GM12878 (cell line): ENCODE results near the gene CXCL9. TPM values are rescaled to one million over a fixed set of nuclear protein-coding genes. Genes with fewer than 3 reads are reported as not detected.

Experiments
- ATAC-seq: fragments of 200-7000 bp; cut with Tn5 transposase; 3 replicates; pipeline ENCODE4 v1.9.1; 2020; ENCODE audit warnings: mild to moderate bottlenecking, moderate library complexity
- BruUV-seq: library from RNA; stranded (reverse); fragments of 400-500 nt; replicated peaks from 2 replicates; lab custom pipeline; 2021; lab: Mats Ljungman, UMichigan
- CTCF ChIA-PET: fragments of 300-600 bp; sonication (Branson Sonifier 250); formaldehyde crosslinking; extraction: SDS; loops from one replicate; lab custom pipeline; 2021; ENCODE audit warnings: inconsistent platforms; lab: Yijun Ruan, JAX
- POLR2A ChIA-PET: fragments of 350-600 bp; formaldehyde crosslinking; extraction: SDS; loops from one replicate; lab custom pipeline; 2021; ENCODE audit warnings: inconsistent platforms; lab: Charles Lee
- RAD21 ChIA-PET: fragments of 300-600 bp; sonication (Branson Sonifier 250); formaldehyde crosslinking; loops from one replicate; lab custom pipeline; 2023; ENCODE audit warnings: antibody characterized with exemption; ENCODE audit not compliant: unreplicated experiment; lab: Charles Lee
- SMC1A ChIA-PET: fragments of 300-600 bp; sonication (Branson Sonifier 250); formaldehyde crosslinking; loops from one replicate; lab custom pipeline; 2023; ENCODE audit not compliant: unreplicated experiment, uncharacterized antibody; lab: Charles Lee
- DNase-seq: peaks from one replicate; pipeline ENCODE4 v3.0.0-alpha.2; 2011; ENCODE audit warnings: low read depth, low spot score
- FAIRE-seq: peaks from 3 replicates; lab custom pipeline; 2011; peaks lifted over from hg19 to GRCh38; lab: Jason Lieb, UNC
- H2AFZ ChIP-seq: 2 replicates; pipeline ENCODE4 v1.6.0; 2011; ENCODE audit warnings: low read depth, low read length, control low read depth; ENCODE audit not compliant: control insufficient read depth
- H3K27ac ChIP-seq: 2 replicates; pipeline ENCODE4 v1.5.1; 2011; ENCODE audit warnings: control low read depth; ENCODE audit not compliant: control insufficient read depth, insufficient read depth
- H3K27me3 ChIP-seq, 2 experiments: replicated peaks in 1 of 2; 2 replicates each; pipeline versions ENCODE4 v1.6.0 to v1.6.1; 2011; ENCODE audit warnings: low read length in 1 of 2; ENCODE audit not compliant: control insufficient read depth in 2 of 2, insufficient read depth in 2 of 2
- H3K36me3 ChIP-seq, 2 experiments: 2 replicates each; pipeline ENCODE4 v1.5.1; 2011; ENCODE audit warnings: low read length in 1 of 2; ENCODE audit not compliant: control insufficient read depth in 2 of 2, insufficient read depth in 2 of 2
- H3K4me1 ChIP-seq: 2 replicates; pipeline ENCODE4 v1.6.1; 2011; ENCODE audit warnings: mild to moderate bottlenecking, low read length, moderate library complexity, mixed read lengths; ENCODE audit not compliant: control insufficient read depth, insufficient read depth
- H3K4me2 ChIP-seq: 2 replicates; pipeline ENCODE4 v1.6.0; 2011; ENCODE audit warnings: control low read depth; ENCODE audit not compliant: control insufficient read depth, insufficient read depth
- H3K4me3 ChIP-seq: fragments of 200-600 bp; sonication (generic); 2 replicates; pipeline ENCODE4 v1.5.1; 2016
- H3K79me2 ChIP-seq: 2 replicates; pipeline ENCODE4 v1.6.0; 2011; ENCODE audit warnings: low read length; ENCODE audit not compliant: control insufficient read depth, insufficient read depth
- H3K9ac ChIP-seq: 2 replicates; pipeline ENCODE4 v1.8.0; 2011; ENCODE audit warnings: low read length, control low read depth, mixed read lengths; ENCODE audit not compliant: control insufficient read depth, insufficient read depth
- H3K9me3 ChIP-seq: replicated peaks from 3 replicates; pipeline ENCODE4 v1.5.1; 2011; ENCODE audit warnings: mild to moderate bottlenecking, low read length; ENCODE audit not compliant: control insufficient read depth, insufficient read depth
- H4K20me1 ChIP-seq: 2 replicates; pipeline ENCODE4 v1.6.0; 2011; ENCODE audit not compliant: control insufficient read depth, insufficient read depth
- ATF2 ChIP-seq: IDR thresholded peaks from 2 replicates; pipeline ENCODE4 v1.6.1; 2012; ENCODE audit warnings: low read length, inconsistent platforms
- CBX3 ChIP-seq: fragments of 200-600 bp; sonication (generic); IDR thresholded peaks from 2 replicates; pipeline ENCODE4 v1.6.1; 2016; ENCODE audit warnings: low read depth, borderline replicate concordance
- EED ChIP-seq: sonication (generic); IDR thresholded peaks from 2 replicates; pipeline ENCODE4 v1.6.1; 2016; ENCODE audit warnings: antibody characterized with exemption, low read depth
- EP300 ChIP-seq, 2 experiments: fragments of 150-350 bp in 1 of 2; IDR thresholded peaks; 2 replicates each; pipeline ENCODE4 v1.6.1; 2011 to 2012; ENCODE audit warnings: low read depth in 2 of 2, low read length in 2 of 2, borderline replicate concordance in 1 of 2, improper control_type of control experiment in 1 of 2, inconsistent platforms in 1 of 2; ENCODE audit not compliant: control insufficient read depth in 1 of 2
- GABPA ChIP-seq: IDR thresholded peaks from 2 replicates; pipeline ENCODE4 v1.6.1; 2014; ENCODE audit warnings: antibody characterized with exemption, low read depth, mild to moderate bottlenecking, inconsistent platforms
- GATAD2B ChIP-seq: fragments of 450-650 bp; conservative IDR thresholded peaks from 2 replicates; pipeline ENCODE4 v1.6.1; 2017; ENCODE audit warnings: low read depth, mild to moderate bottlenecking, moderate library complexity
- IRF3 ChIP-seq: fragments of 450-650 bp; IDR thresholded peaks from 2 replicates; pipeline ENCODE4 v1.6.1; 2014; ENCODE audit warnings: mild to moderate bottlenecking
- JUNB ChIP-seq: IDR thresholded peaks from 2 replicates; pipeline ENCODE4 v1.6.1; 2016; ENCODE audit warnings: antibody characterized with exemption, mild to moderate bottlenecking
- KDM1A ChIP-seq: fragments of 200-600 bp; sonication (generic); IDR thresholded peaks from 2 replicates; pipeline ENCODE4 v1.6.1; 2016; ENCODE audit warnings: borderline replicate concordance
- MEF2A ChIP-seq: IDR thresholded peaks from 2 replicates; pipeline ENCODE4 v1.6.1; 2011; ENCODE audit warnings: low read depth, mild to moderate bottlenecking, low read length, moderate library complexity; ENCODE audit not compliant: insufficient read depth
- MTA2 ChIP-seq: fragments of 450-650 bp; IDR thresholded peaks from 2 replicates; pipeline ENCODE4 v1.6.1; 2016; ENCODE audit warnings: low read depth, mild to moderate bottlenecking, moderate library complexity
- NFIC ChIP-seq: IDR thresholded peaks from 2 replicates; pipeline ENCODE4 v1.6.1; 2012; ENCODE audit warnings: low read depth, mild to moderate bottlenecking, inconsistent platforms, low read length, moderate library complexity
- PKNOX1 ChIP-seq: fragments of 450-650 bp; IDR thresholded peaks from 2 replicates; pipeline ENCODE4 v1.6.1; 2016; ENCODE audit warnings: mild to moderate bottlenecking
- PML ChIP-seq: IDR thresholded peaks from 2 replicates; pipeline ENCODE4 v1.6.1; 2012; ENCODE audit warnings: low read length, inconsistent platforms
- POLR2AphosphoS5 ChIP-seq: IDR thresholded peaks from 2 replicates; pipeline ENCODE4 v1.6.1; 2011; ENCODE audit warnings: mild to moderate bottlenecking, low read length, inconsistent platforms
- RELB ChIP-seq: fragments of 450-650 bp; IDR thresholded peaks from 2 replicates; pipeline ENCODE4 v1.6.1; 2017; ENCODE audit warnings: low read depth, mild to moderate bottlenecking, moderate library complexity
- RUNX3 ChIP-seq: IDR thresholded peaks from 2 replicates; pipeline ENCODE4 v1.6.1; 2012; ENCODE audit warnings: low read length, inconsistent platforms
- ZNF217 ChIP-seq: fragments of 450-650 bp; IDR thresholded peaks from 2 replicates; pipeline ENCODE4 v1.6.1; 2017; ENCODE audit warnings: antibody characterized with exemption, mild to moderate bottlenecking
- ZNF622 ChIP-seq: fragments of 450-650 bp; IDR thresholded peaks from 2 replicates; pipeline ENCODE4 v1.6.1; 2017; ENCODE audit warnings: mild to moderate bottlenecking, inconsistent platforms
- WGBS: methylation state at CpG from one replicate; pipeline ENCODE4 v1.1.6; 2016; ENCODE audit warnings: low lambda C conversion rate; ENCODE audit not compliant: insufficient replicate concordance, insufficient coverage; ENCODE audit errors: missing lambda C conversion rate; 5-methylcytosine and 5-hydroxymethylcytosine counted together
- in situ Hi-C: fragments of 300-500 bp; cut with MboI; formaldehyde crosslinking; loops from 9 replicates; pipeline ENCODE4 v1.14.3; 2018; ENCODE audit warnings: mixed read lengths
- intact Hi-C: fragments of 100-400 bp; cut with micrococcal nuclease; formaldehyde crosslinking; loops from one replicate; pipeline ENCODE4 v1.14.2; 2022; ENCODE audit not compliant: unreplicated experiment
- polyA plus RNA-seq, 11 experiments: library from polyadenylated mRNA; depleted of rRNA in 4 of 11; unstranded in 6 of 11; stranded (reverse) in 5 of 11; fragments of >200 nt; fragmentation: Nextera tagmentation in 4 of 11; fragmentation: Illumina TruSeq in 1 of 11; extraction: Ambion mirVana in 4 of 11; extraction: Trizol in 1 of 11; gene quantifications; 1 replicate in 1 of 11; 2 replicates in 10 of 11; pipeline versions ENCODE4 v1.2.1 to v1.2.3, GENCODE V29; 2011 to 2016; ENCODE audit warnings: inconsistent platforms in 2 of 11, missing spikeins in 2 of 11, low read depth in 1 of 11
- total RNA-seq, 4 experiments: library from RNA; depleted of rRNA in 3 of 4; stranded (reverse); fragments of >200 nt in 3 of 4; fragmentation: Illumina TruSeq in 1 of 4; extraction: Trizol in 1 of 4; gene quantifications; 2 replicates each; pipeline versions ENCODE4 v1.2.1 to v1.2.3, GENCODE V29; 2013 to 2021

The CXCL9 gene
- total and polyA plus RNA-seq, 10 of the 15 experiments (the other 5 are each of a cell fraction or from before 2014, with no cell fraction given): 0.03 to 0.46 (median 0.22) TPM; not detected in 1

- WGBS: 7% methylated on average over 13 of the region's 13 CpGs
- H3K4me3 ChIP-seq: peak overlapping the region; percentile 32; the same call in 1 of the 2 replicates
- in situ Hi-C loops: no loop called here
- RAD21 ChIA-PET: interaction anchor here (0.8 to 1.0 kb wide), 3 partner anchors 16 to 47 kb away, joined by 3 to 5 read pairs (median 4); no protein-coding TSS in a partner anchor
- H3K9me3 ChIP-seq: no peaks in the 10 kb centered on the region; the same call in 2 of the 3 replicates
- peak overlapping the region; percentile 74 for H2AFZ ChIP-seq
- H4K20me1 ChIP-seq: no peaks in the 10 kb centered on the region
- DNase-seq (peak; percentile 60), FAIRE-seq (peak; percentile 83), ATAC-seq (peak; percentile 88)
- BruUV-seq: no TSS peak
- no peaks in the 10 kb centered on the region for H3K36me3 ChIP-seq
- CTCF ChIA-PET: interaction anchor here (1.0 to 1.6 kb wide), 4 partner anchors 16 to 50 kb away, joined by 3 to 12 read pairs (median 5); no protein-coding TSS in a partner anchor
- H3K9ac ChIP-seq: peak overlapping the region; percentile 15
- peak overlapping the region; percentile 96 for H3K4me2 ChIP-seq
- peak overlapping the region; percentile 85 for H3K27ac ChIP-seq
- H3K4me1 ChIP-seq: peaks cover 49% of the 10 kb centered on the region
- SMC1A ChIA-PET: interaction anchor here (1.0 to 1.6 kb wide), 5 partner anchors 16 to 72 kb away, joined by 3 to 12 read pairs (median 6); partner anchors contain the start of gene SDAD1
- no peaks in the 10 kb centered on the region; a peak in 1 of 4 replicates for H3K27me3 ChIP-seq
- no peaks in the 10 kb centered on the region for H3K79me2 ChIP-seq
- POLR2A ChIA-PET: no interaction called here
- intact Hi-C loops: loop anchor here (5.0 kb wide), 1 partner anchor 45 kb away; no protein-coding TSS in a partner anchor
- peak; percentile 43; the same call in 1 of the 2 replicates for TF ChIP-seq GABPA
- peak; percentile 55; the same call in 1 of the 2 replicates for TF ChIP-seq MEF2A
- TF ChIP-seq ATF2: peak; percentile 66
- no peak for TF ChIP-seq IRF3
- TF ChIP-seq KDM1A: no peak
- TF ChIP-seq ZNF622: no peak
- no peak for TF ChIP-seq POLR2AphosphoS5
- peak; percentile 88 for TF ChIP-seq NFIC
- peak; percentile 34; the same call in 1 of the 2 replicates for TF ChIP-seq RUNX3
- TF ChIP-seq GATAD2B: peak; percentile 64
- TF ChIP-seq EED: peak; percentile 78
- peak; percentile 86; the same call in 1 of the 2 replicates for TF ChIP-seq ZNF217
- peak in 1 of 2 experiments; percentile 22; a peak in 1 of 4 replicates for TF ChIP-seq EP300 (IDR thresholded peaks at IDR 0.05; ENCODE audit: borderline replicate concordance in 1 of 2, control insufficient read depth in 1 of 2, low read depth in 2 of 2, low read length in 2 of 2)
- peak; percentile 12; the same call in 1 of the 2 replicates for TF ChIP-seq PKNOX1
- TF ChIP-seq MTA2: peak; percentile 60; the same call in 1 of the 2 replicates
- TF ChIP-seq PML: peak; percentile 71; the same call in 1 of the 2 replicates
- no peak for TF ChIP-seq CBX3
- TF ChIP-seq RELB: peak; percentile 82
- TF ChIP-seq JUNB: peak; percentile 66; the same call in 1 of the 2 replicates
Observed at GRCh38 chr4:76011700-76012387, 4.5 kb upstream of the CXCL9 start.
